ENCODE data around the gene DOCK7.
A peak's percentile ranks its signal among the peaks of the same experiment; 100 is the strongest.
"Not testable (repeated sequence)": the region's sequence is repeated elsewhere in the genome, so short reads cannot be mapped to it uniquely, and the experiment has no call there.

DOCK7 gene

GRCh38 chr1:62694479-62694878, 6.3 kb upstream of the DOCK7 start:
- DNase-seq = not testable (repeated sequence)

DNA sequence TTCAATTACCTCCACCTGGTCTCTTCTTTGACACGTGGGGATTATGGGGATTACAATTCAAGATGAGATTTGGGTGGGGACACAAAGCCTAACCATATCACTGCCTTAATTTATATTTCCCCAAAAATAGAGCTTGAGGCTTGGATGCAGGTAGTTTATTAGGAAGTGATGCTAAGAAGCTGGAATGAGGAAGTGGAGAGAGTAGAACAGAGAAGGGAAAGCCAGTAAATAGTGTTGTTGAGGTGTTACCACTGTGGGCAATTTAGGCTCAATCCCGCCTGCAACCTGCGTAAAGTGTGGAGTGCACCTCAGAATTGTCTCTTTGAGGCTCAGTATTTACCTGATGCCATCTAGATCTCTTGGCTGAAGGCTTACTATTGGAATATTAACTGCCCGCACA, 4.9 kb upstream of the DOCK7 start:
- no peak for DNase-seq

DNA sequence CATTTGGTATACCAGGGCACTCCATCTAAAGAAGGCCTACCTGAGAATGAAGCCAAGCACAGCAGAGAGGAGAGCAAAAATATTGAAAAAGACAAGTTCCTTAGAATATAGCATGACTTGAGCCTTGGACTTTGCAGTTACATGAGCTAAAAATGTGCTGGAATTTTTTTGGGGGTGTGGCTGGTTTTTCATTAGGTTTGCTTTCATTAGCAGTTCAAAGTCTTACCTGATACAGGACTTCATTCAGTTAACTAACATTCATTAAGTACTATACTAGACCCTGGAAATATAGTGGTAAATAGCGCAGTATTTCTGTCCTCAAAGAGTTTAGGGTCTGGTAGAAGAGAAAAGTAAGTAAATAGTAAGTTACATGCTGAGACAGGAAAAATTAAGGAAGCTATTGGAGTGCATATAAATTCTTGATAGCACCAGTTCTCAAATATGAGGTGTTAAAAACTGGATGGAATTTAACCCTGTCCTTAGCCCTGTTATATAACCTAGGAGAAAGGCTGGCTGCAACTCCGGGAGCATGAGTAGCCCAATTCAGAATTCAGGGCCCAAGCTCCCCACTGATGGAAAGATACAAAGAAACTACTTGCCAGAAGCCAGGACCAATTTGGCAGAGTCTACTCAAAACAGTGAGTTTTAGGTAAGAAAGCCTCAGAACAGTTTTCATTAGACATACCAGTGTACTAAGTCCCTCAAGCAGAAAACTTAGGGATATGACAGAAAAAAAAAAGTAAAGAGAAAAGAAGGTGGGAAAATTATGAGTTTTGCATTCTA, 3.1 kb upstream of the DOCK7 start:
- no peak for DNase-seq

- DNase-seq = no peak
Measured at GRCh38 chr1:62689524-62689923, 1.3 kb upstream of the DOCK7 start.

- peak; percentile 2 for DNase-seq
Measured at GRCh38 chr1:62688687-62689085, 500 bp upstream of the DOCK7 start.

DNA sequence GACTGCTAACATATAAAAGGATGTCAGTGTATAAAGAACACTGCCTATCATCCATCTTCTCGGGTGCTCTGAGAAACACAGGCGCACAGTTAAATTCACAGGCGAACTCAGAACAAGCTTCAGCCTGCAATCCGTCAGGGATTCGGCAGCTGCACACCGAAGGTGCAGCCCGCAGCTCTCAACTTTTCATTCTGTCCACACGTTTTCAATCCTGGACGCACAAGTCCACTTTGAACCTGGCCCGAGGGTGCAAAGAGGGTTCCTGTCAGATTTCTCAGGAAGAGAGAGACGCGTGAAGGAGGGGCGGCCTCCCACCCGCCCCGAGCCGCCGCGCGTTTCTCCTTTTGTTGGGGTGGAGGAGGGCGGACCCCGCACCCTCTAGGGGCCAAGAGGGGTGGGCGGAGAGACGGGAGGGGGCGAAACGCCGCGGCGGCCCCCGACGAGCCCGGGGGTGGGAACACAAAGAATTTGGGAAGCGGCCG, 724 bp downstream of the DOCK7 start:
- peak; percentile 17 for DNase-seq

DNA sequence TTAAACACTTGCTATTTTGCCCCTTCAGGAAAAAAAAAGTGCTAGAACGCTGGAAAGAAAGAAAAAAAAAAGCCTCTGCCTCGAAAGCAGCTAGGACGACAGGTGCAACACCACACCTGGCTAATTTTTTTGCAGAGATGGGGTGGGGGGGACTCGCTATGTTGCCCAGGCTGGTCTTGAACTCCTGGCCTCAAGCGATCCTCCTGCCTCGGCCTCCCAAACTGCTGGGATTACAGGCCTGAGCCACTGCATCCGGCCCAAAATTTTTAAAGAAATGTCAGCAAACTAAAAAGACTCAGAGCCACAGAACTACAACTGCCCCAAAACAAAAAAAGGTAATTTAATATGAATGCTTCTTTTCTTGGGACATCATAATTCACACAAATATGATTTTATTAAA, 1.4 kb downstream of the DOCK7 start:
- DNase-seq = no peak

DNA sequence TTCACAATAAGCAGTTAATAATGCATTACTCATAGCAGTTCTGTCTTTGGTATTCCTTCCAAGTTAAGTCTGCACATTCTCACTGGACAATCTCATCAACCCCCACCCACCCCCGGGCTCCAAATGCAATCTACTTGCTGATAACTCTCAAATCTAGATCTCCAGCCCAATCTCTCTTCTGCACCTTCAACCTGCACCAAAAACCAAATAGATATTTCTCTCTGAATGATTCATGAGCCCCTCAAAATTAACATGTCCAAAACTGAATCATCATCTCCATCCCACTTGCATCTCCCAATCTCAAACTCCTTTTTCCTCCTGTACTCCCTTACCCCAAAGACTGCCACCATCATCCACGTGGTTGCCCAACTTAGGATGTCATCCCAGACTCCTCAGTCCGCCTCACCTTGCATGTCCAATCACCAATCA, 2.7 kb downstream of the DOCK7 start:
- no peak for DNase-seq

DNA sequence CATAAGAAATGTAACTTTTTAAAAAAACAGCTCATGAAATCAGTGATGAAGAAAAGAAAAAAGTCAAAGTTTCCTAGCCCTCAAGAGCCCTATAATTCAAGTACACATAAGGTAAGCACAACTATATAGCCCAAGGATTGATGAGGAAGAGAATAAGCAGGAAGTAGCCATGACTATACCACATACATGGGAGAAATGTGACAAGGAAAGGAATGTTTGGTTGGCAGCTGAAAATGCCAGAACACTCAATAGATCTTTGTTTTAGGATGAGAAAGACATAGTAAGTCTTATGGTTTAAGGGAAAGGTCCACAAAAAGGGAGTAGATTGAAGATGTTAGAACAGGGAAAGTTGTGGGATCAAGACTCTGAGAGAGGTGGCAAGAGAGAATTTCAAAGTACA, 5.7 kb downstream of the DOCK7 start:
- DNase-seq = no peak

DNA sequence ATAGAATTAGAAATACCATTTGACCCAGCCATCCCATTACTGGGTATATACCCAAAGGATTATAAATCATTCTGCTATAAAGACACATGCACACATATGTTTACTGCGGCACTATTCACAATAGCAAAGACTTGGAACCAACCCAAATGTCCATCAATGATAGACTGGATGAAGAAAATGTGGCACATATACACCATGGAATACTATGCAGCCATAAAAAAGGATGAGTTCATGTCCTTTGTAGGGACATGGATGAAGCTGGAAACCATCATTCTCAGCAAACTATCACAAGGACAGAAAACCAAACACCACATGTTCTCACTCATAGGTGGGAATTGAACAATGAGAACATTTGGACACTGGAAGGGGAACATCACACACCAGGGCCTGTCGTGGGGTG, 7.2 kb downstream of the DOCK7 start:
- DNase-seq = not testable (repeated sequence)

DNA sequence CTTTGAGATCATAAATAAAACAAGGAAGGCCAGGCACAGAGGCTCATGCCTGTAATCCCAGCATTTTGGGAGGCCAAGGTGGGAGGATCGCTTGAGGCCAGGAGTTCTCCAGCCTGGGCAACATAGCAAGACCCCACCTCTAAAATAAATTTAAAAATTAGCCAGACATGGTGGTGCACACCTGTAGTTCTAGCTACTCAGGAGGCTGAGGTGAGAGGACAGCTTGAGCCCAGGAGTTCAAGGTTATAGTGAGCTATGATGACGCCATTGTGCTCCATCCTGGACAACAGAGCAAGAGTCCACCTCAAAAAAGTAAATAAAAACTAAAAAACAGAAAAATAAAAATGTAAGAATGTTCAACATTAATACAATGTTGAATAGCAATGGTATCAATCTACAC, 10.4 kb downstream of the DOCK7 start:
- DNase-seq = not testable (repeated sequence)

GRCh38 chr1:62676611-62677356, 11.4 kb downstream of the DOCK7 start:
- no peak for DNase-seq

DNA sequence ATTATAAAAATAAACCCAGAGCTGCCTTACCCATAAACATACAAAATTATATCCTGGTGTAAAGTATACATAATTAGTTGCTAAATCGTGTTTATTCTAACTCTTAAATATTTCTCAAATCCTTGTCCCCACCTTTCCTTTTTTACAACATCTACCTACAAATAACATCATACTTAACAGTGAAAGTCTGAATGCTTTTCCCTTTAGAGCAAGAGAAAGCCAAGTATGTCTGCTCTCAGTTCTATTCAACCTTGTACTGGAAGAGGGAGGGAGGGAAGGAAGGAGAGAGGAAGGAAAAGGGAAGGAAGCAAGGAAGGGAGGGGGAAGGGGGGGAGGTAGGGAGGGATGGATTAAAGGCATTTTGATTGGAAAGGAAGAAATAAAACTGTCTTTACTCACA, 14.6 kb downstream of the DOCK7 start:
- DNase-seq = no peak

DNA sequence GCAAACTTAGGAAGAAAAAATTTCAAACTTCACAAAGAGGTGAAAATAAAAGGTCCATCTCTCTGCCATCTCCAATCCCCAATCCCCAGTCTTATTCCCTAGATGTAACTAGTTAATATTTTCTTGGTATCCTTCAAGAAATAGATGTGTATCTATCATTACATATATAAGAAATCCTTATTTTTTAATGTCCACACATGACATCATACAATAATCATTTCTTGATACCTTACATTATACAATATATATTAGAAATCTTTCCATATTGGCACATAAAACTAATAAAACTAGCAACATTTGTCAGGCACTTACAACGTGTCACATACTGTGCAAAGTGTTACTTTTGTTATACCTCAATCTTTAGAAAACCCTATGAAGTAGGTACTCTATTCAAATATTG, 16.2 kb downstream of the DOCK7 start:
- DNase-seq = no peak

DNA sequence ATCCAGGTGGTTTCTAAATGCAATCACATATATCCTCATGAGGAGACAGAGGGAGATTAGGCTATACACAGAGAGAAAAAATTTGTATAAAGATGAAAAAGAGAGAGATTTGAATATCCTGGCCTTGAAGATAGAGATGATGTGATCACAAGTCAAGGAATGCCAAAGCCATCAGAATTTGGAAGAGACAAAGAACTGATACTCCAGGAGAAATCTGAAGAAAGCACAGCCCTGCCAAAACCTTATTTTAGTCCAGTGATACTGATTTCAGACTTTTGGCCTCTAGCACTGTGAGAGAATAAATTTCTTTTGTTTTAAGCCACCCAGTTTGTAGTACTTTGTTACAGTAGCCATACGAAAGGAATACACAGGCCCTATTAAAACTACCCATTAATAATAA, 33.4 kb downstream of the DOCK7 start:
- DNase-seq = no peak

DNA sequence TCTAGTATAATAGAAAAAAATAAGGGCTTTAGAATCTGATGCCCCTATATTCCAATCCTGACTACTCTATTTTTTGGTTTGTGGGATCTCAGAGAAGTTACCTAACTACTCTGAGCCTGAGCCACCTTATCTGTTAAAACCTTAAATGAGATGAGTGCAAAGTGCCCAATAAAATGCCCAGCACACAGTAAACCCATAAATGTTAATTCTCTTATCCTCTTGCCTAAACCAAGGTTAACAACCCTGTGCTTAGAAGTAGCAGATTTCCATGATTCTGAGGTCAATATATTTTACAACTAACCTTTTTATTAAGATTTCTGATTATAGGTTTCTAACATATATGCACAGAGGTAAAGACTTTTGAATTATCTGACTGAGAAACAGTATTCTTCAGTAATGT, 35.8 kb downstream of the DOCK7 start:
- no peak for DNase-seq

GRCh38 chr1:62643283-62643682, 44.9 kb downstream of the DOCK7 start:
- DNase-seq = no peak

GRCh38 chr1:62637392-62638105, 50.6 kb downstream of the DOCK7 start:
- no peak for DNase-seq

GRCh38 chr1:62628506-62628905, 59.7 kb downstream of the DOCK7 start:
- DNase-seq = no peak

DNA sequence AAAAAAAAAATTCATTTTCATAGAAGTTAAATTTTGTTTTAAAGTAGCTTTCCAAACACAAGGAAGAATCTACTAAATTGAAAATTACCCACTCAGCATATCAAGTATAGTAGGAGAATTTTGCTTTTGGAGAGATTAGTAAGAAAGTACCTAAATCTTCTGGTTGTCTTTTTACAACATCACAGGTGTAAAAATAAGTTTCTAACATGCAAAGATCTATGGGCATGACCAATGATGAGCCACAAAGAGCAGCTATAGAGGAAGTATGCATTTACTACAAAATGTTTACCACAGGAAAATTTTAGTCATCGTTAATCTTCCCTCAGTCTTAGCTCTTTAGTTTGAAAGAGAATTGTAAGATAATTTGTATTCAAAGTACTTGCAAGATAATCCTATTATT, 62.8 kb downstream of the DOCK7 start:
- no peak for DNase-seq

- DNase-seq = no peak
Measured at GRCh38 chr1:62621907-62622306, 66.3 kb downstream of the DOCK7 start.

DNA sequence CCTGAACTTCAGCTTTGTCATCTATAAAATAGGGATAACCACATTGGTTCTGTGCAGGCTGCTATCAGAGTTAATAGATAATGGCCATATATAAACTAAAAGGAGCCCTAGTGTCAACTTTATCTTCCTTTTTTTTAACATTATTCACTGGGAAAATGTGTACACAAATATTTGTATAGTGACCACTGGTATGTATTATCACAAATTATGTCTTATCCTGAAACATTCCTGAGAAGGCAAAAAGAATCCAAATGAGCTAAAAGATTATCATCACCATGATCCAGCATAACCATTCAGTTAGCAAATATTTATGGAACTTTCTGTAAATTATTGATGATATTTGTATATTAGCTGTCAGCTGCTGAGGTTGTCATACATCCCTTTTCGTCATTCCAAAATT, 74.3 kb downstream of the DOCK7 start:
- DNase-seq = no peak

DNA sequence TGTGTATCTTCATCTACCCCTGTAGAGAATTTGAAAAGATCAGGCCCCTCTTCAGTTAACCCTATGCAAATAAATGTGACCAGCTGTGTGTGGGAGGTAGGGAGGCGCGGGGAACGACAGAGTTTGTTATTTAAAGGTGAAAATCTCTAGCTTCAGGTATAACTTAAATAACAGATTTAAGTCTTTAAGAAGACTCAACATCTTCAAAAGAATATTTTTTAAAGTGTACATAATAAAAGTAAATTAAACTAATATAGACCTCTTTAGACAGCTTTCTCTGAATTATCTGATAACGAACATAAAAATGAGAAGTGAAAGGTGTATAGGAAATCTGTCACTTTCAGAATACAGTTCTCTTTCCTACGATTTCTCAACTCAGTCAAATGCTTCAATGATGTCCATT, 74.9 kb downstream of the DOCK7 start:
- DNase-seq = no peak

DNA sequence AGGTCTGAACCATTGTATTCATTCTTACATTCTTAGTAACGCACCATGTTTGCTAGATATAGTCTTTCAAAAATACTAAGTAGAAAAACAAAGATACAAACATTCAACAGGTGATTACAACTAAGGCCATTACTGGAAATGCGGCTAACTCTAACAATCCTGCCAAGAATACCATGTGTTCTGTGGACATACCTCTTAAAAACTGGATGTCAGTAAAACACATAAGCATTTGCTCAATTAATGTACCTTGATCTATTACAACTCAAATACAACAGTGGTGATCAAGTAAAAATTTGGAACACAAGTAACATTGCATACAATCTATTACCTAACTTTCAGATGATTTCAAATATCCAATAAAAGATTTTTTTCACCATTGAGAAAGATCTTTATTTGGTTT, 75.4 kb downstream of the DOCK7 start:
- DNase-seq = no peak

All from central memory CD4-positive, alpha-beta T cell (primary cell).